ELR (cell line): ENCODE data around the gene CHD6.
A peak's percentile ranks its signal among the peaks of the same experiment; 100 is the strongest.

Experiments
- DNase-seq: peaks from one replicate; pipeline ENCODE4 v3.0.0-alpha.2; 2015; ENCODE audit warnings: low read depth

The CHD6 gene

DNA sequence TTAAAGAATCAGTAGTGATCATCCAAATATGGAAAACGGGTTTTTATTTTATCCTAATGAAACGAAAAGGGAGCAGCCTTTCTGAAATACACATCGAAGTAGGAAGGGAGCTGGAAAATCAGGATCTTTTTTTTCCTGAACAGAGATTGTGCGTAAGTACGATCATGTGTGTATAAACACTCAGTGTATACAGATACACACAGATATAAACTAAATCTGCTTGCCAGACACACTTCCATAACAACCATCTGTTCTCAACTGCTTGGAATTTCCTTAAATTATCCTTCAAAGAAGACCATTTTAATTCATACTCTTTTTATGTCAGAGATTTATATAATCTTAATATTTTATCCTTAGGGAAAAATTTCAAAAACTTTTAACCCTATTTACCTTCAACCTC is 110.7 kb downstream of the CHD6 start:
- no peak for DNase-seq

DNA sequence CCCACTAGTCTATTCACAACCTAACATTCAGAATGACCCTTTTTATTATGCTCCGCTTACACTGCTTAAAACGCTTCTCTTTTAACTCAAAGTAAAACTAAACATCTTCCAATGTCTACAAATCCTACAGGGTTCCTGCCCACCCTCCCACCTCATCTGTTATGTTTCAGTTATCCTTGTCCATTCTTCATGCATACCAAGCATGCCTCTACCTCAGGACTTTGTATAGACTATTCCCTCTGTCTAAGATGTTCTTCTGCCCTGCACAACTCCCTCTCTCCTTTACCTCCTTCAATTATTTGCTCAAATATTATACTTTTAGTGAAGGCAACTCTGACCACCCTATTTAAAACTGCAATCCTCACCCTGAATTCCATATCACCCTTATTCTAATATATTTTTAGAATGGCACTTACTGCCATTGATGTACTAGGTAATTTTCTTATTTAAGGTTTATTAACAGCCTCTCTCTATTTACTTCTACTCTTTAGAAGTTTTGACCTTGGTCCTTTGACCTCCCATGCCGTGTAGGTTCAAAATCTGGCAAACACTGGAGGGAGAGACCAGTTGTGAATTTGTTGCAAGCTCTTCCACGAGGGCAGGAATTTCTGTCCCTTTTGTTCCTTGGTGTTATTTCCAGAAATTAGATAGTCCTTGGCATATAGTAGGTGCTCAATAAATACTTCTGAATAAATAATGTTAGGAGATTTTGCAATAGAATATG is 111.8 kb downstream of the CHD6 start:
- no peak for DNase-seq

- DNase-seq, result no peak
Observed at GRCh38 chr20:41505184-41505583, 113.0 kb downstream of the CHD6 start.

DNA sequence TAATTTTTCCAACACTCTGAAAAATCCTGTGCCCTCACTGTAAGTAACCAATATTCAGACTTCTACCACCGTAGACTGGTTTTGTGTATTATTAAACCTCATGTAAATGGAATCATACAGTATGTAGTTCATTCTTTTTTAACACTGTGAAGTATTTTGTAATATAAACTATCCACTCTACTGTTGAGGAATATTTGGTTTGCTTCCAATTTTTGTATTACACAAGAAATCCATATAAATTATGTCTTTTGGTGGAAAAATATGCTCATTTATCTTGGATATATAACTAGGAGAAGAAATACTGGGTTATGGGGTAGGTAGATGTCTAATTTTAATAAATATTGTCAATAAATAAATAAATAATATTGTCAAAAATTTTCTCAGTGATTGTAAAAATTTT is 116.8 kb downstream of the CHD6 start:
- DNase-seq, result no peak

- no peak for DNase-seq
Observed at GRCh38 chr20:41499961-41500725, 118.0 kb downstream of the CHD6 start.

GRCh38 chr20:41499064-41499463 is 119.1 kb downstream of the CHD6 start:
- DNase-seq, result no peak

- DNase-seq, result no peak
Observed at GRCh38 chr20:41497186-41497895, 120.8 kb downstream of the CHD6 start.

DNA sequence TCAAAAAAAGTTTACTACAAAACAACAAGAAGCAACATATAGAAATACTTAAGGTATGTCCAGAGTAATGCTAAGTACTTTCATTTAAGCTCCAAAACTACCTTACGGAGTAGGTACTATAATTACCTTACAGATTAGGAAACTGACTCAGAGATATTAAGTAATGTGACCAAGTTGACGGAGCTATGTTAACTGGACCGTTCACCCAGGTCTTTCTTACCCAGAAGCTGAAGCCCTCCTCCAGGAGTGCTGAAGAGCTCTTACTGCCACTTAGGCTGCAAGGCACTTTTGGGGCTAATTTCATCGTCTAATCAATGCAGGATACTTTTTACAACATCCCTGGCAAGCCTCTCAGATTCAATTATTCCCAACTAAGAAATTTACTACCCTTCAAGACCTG is 123.7 kb downstream of the CHD6 start:
- DNase-seq, result no peak

DNA sequence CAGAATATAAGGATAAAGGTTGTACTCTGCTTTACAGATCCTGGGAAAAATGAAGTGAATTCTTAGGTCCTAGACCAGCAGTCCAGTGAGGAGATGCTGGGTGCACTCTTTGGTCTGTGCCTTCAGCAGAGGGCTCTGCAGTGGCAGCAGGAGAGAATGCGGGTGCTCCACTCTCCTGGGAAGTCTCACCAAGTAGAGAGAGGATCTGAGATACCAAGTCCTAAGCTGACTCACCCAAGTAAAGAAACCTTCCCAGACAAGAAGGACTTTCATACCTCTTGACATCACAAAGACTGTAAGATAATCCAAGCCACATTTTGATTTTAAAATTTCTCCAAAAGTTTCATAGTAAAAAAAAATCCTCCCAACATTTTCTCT is 134.6 kb downstream of the CHD6 start:
- peak; percentile 69 for DNase-seq

DNA sequence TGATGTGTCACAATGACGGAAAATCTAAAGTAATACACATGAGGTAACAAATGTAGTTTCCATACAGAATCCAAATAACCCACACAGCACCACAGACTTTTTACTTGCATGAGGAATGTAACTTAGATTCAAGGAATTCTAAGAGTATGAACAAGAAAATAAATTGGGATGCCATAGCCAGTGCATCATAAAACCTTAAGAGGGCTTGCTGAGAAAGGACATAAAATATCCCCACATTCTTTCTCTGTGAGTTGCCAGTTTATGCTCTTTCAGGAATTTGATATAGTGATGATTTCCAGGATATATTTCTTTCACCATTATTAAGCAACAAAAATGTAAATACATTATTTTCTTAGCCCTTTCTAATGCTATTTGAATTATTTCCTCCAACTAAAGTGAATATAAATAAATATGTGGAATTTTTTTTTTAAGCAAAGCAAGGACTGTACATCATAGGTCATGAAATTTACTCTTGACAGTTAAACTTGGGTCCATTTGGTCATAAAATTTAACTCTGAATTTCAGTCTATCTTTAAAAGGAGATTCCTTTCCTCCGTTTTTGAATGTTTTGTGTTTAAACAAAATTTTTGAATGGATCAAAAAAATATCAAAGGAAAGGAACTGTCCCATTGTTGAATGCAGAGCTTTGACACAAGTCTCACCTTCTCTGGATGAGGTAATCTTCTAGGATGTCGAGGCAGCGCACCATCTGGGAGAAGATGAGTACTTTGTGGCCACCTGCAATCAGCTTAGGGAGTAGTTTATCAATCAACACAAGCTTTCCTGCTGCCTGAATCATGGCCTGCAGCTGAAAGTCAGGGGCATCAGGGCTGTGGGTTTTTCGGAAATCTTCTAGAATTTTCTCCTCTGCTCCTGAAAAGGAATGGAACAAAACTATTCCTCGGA is 135.3 kb downstream of the CHD6 start:
- peak; percentile 93 for DNase-seq

DNA sequence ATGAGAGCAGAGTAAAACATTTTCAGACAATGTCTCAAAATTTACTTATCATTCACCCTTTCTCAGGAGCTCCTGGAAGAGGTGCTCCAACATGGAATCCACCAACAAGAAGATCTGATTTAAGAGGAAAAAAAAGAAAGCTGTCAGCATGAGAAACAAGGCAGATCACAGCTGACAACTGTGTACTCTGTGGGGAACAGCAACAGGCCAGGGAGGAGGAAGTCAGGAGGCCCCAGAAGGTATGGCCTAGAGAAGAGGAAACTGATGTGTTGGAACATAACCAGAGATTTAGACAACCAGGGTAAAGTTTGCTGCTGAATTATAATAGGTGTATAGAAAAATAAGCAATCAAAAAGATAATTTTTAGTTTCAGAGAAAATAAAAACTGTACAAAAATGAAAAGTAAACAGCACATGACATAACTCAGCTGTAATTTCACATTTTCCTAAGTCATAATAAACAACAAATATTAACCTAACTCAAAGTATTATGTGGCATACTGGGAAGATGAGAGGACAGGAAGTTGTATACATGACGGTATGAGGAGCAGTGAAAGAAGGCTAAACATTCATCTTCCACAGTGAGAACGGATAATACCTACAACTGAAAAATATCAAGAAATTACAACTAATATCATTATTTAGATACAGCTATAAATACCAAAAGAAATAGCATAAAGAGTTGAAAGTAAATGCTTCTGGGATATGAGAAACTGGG is 138.0 kb downstream of the CHD6 start:
- DNase-seq, result peak; percentile 45

GRCh38 chr20:41479113-41479512 is 139.1 kb downstream of the CHD6 start:
- no peak for DNase-seq

DNA sequence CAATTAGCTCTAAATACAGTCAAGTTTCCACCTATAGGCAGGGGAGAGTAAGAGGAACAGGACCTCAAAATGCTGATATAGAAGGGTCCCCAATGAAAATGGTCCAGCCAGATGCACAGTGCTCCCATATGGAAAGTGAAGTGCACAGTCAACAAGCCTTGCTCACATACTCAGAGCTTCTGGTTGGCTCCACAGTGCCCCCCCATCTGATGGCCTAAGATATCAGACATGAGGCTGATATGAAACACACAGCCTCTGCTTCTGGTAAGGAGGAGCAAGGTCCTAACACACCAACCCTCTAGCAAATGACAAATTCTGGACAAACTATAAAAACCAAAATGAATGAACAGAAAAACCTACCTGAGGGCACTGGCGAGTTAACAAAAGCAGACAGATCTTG is 140.2 kb downstream of the CHD6 start:
- no peak for DNase-seq

- DNase-seq, result no peak
Observed at GRCh38 chr20:41476446-41476845, 141.7 kb downstream of the CHD6 start.

DNA sequence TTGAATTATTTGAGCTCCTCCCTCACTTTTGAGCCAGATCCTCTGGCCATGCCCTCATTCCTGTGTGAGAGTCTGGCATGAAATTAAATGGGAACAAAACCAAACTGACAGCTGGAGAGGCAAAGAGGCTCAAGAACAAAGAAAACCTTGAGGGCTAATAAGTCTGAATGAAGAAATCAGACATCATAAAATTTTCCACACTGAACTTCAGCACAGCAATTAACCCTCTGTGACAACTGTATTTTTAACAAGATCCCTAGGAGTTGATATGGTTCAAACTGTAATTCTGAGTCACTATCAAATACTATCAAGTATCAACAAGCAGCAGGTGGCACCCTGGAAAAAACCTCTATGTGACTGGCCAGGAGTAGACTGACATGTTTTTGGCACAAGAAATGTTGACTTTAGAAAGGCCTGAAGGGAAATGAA is 142.2 kb downstream of the CHD6 start:
- DNase-seq, result no peak

GRCh38 chr20:41475503-41475902 is 142.7 kb downstream of the CHD6 start:
- DNase-seq, result no peak

DNA sequence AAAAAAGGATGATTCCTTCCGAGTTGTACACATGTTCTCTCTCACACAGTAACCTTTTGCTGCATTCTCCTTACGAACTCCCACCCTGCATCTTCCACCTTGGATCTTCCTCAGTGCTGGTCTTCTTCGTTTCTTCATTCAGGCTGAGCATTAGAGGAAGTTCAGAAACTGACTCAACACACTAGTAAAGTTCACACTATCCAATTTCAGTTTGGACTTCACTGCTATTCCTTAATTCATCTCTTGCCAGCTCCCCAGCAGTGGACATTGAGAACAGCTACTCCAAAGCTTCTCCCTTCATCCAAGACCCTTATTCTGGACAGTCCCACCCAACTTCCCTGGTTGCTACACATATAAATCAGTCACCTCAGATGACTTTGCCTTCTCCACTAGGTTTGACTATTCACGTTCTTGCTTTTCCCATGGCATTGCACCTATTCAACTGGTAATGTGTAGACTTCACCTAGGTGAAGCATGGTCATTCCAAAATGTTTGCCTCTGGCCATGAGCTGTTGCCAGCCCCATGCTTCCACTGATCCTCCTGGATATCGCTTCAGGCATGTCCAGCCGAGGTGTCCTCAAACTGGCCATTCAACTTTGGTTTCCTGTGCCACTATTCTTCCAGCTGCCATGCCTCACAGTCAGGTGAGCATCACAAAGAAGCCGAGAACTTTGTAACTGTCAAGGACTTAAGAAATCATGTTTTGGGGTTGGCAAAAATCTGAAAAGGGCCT is 147.6 kb downstream of the CHD6 start:
- DNase-seq, result no peak

DNA sequence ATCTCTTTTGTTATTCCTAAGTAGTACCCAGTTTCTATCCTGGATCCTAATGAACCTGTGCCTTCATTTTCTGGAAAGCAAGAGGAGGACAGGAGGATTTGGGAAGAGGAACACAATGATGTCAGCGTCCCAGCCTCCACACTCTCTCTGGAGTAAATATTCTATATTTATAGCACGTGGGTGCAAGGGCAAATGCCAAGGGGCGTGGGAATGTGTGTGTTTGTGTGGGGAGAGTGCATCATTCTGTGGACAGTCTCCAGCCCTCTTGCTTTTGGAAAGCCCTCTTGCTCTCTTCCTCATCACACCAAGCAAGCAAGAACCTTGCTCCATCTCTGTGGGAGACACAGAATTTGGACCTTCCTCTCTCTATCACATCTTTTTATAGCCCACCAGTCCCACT is 148.3 kb downstream of the CHD6 start:
- no peak for DNase-seq

DNA sequence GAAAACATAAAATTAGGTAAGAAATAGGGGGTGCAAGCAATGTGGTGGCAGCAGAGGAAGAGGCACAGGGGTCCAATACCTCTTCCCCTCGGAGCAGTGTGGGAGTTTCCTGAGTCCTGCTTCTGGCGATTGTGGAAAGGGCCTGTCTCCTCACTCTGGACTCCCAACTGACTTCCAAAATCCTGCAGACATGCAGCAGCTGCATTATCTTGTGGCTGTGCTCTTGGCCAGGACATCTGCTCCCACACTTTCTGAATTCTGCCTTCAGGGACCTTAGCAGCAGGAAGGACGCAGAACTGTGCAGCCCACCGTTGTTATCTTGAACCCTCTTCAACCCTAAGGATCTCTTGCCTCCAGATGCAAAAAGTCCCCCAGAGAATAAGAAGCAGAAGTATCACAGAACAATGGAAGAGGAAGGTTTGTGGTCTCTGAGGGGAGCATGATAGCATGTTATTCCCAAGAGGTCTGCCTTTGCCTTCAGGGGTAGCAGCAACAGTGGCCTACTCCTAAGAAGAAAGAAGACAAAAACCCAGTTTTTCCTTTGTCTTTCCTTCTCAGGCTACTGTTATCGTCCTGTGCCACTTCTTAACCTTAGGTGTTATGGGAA is 149.1 kb downstream of the CHD6 start:
- DNase-seq, result no peak

DNA sequence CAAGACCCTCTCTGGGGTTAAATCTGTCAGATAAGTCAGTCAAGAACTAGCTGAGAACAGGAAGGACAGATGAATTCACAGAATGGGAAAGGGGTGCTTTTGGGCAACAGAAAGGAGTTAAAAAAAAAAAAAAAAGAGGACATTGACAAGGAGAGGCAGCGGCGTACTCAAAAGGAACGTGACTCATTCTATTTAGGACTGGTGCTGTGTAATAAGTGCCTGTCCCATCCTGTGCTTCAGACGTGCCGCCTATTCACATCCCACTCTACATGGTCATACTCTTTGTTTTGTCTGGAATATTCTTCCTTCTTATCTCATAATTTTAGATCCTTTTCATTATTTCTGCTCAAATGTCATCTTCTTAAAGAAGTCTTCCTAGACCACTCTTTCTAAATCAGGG is 150.5 kb downstream of the CHD6 start:
- no peak for DNase-seq
